ENCODE results near the gene HSPA13.
A peak's percentile ranks its signal among the peaks of the same experiment; 100 is the strongest.

HSPA13 gene, protein sequence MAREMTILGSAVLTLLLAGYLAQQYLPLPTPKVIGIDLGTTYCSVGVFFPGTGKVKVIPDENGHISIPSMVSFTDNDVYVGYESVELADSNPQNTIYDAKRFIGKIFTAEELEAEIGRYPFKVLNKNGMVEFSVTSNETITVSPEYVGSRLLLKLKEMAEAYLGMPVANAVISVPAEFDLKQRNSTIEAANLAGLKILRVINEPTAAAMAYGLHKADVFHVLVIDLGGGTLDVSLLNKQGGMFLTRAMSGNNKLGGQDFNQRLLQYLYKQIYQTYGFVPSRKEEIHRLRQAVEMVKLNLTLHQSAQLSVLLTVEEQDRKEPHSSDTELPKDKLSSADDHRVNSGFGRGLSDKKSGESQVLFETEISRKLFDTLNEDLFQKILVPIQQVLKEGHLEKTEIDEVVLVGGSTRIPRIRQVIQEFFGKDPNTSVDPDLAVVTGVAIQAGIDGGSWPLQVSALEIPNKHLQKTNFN

DNA sequence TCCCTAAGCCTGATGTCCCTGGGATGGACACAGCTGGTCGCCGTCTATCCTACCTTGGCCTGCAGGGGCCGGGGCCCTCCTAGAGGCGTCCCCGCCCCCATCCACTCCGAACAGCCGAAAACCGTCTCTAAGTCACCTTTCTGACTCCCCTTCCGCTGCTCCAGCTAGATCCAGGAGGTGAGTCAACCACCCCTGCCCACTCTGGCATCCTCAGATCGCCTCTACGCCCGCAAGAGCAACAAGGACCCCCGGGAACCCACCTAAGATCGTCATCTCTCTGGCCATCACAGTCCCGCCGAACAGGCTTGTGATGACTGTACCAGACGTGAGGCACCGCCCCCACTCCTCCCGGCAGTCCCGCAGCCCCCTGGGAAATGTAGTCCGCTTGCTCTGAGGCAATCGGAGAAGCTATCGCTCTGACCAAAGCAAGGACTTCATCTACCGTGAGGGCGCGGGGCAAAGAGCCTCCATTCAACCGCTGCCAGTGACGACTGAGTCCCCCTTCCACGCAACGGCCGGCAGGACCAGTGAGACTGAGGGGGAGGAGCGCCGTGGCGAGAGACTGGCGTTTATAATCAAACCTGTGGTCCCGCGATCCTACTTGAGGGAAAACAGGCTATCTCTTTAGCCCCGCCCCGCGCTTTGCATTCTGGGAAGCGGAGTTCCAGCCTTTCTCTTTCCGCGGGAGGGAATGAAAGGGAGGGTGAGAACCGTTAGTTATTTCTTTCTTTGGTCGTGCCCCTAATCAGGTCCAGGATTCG lies at the start of gene HSPA13:
HSPA13 (minus strand) TSS at position 312 of the 761 bp plus-strand sequence; CDS start at position 285, 27 bp downstream.
- Histone ChIP-seq H3K9me3 (ENCODE audit: control insufficient read depth, insufficient read depth, low read depth, low read length) (no peaks in the 10 kb centered on the region), H3K4me3 (ENCODE audit: low read depth, low read length) (peak within 1 kb of the TSS; percentile 85), H3K4me1 (ENCODE audit: control insufficient read depth, insufficient read depth, low read length) (peaks cover 15% of the 10 kb centered on the region; the same call in 1 of the 2 replicates), H3K27ac (ENCODE audit: extremely low read depth, low read depth, low read length) (peak within 1 kb of the TSS; percentile 47), H3K36me3 (ENCODE audit: control insufficient read depth in 2 of 2, insufficient read depth in 1 of 2, low read length in 2 of 2) (peaks cover 20 to 28% of the 10 kb centered on the region in 2 experiments)
- ChIA-PET CTCF (interaction anchor here (0.6 to 1.6 kb wide), 5 partner anchors 8 to 120 kb away, joined by 3 to 4 read pairs (median 3); no protein-coding TSS in a partner anchor), POLR2A (interaction anchor here (0.6 to 1.2 kb wide), 7 partner anchors 8 to 1449 kb away, joined by 3 to 4 read pairs (median 3); no protein-coding TSS in a partner anchor)
- peak; percentile 69 for TF ChIP-seq ZNF366 (tag by site-specific recombination; conservative IDR thresholded peaks at IDR 0.05)
- TF ChIP-seq ZNF324 (tag by site-specific recombination; IDR thresholded peaks at IDR 0.05): 0 out of 2 replicates have a peak, but pooled peaks have one; percentile 46
- TF ChIP-seq SP3 (tag by site-specific recombination; IDR thresholded peaks at IDR 0.05): peak; percentile 94
- TF ChIP-seq ZNF394 (tag by site-specific recombination; IDR thresholded peaks at IDR 0.05; ENCODE audit: borderline replicate concordance): no peak
- no peak for TF ChIP-seq ZNF624 (tag by site-specific recombination; IDR thresholded peaks at IDR 0.05)
- TF ChIP-seq, protein P1, sequence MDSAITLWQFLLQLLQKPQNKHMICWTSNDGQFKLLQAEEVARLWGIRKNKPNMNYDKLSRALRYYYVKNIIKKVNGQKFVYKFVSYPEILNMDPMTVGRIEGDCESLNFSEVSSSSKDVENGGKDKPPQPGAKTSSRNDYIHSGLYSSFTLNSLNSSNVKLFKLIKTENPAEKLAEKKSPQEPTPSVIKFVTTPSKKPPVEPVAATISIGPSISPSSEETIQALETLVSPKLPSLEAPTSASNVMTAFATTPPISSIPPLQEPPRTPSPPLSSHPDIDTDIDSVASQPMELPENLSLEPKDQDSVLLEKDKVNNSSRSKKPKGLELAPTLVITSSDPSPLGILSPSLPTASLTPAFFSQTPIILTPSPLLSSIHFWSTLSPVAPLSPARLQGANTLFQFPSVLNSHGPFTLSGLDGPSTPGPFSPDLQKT (IDR thresholded peaks at IDR 0.05; ENCODE audit: borderline replicate concordance, low read depth, low read length): no peak
- peak; percentile 71 for TF ChIP-seq ZNF335 (tag by site-specific recombination; conservative IDR thresholded peaks at IDR 0.05)
- TF ChIP-seq, protein P2, sequence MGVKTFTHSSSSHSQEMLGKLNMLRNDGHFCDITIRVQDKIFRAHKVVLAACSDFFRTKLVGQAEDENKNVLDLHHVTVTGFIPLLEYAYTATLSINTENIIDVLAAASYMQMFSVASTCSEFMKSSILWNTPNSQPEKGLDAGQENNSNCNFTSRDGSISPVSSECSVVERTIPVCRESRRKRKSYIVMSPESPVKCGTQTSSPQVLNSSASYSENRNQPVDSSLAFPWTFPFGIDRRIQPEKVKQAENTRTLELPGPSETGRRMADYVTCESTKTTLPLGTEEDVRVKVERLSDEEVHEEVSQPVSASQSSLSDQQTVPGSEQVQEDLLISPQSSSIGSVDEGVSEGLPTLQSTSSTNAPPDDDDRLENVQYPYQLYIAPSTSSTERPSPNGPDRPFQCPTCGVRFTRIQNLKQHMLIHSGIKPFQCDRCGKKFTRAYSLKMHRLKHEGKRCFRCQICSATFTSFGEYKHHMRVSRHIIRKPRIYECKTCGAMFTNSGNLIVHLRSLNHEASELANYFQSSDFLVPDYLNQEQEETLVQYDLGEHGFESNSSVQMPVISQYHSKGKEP (tag by site-specific recombination; IDR thresholded peaks at IDR 0.05): no peak
- TF ChIP-seq, protein P3, sequence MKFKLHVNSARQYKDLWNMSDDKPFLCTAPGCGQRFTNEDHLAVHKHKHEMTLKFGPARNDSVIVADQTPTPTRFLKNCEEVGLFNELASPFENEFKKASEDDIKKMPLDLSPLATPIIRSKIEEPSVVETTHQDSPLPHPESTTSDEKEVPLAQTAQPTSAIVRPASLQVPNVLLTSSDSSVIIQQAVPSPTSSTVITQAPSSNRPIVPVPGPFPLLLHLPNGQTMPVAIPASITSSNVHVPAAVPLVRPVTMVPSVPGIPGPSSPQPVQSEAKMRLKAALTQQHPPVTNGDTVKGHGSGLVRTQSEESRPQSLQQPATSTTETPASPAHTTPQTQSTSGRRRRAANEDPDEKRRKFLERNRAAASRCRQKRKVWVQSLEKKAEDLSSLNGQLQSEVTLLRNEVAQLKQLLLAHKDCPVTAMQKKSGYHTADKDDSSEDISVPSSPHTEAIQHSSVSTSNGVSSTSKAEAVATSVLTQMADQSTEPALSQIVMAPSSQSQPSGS (tag by site-specific recombination; IDR thresholded peaks at IDR 0.05; ENCODE audit: low read depth): 0 out of 2 replicates have a peak, but pooled peaks have one; percentile 9
- no peak for TF ChIP-seq ZNF248 (tag by site-specific recombination; IDR thresholded peaks at IDR 0.05)
- TF ChIP-seq TCF7L2 (IDR thresholded peaks at IDR 0.05; ENCODE audit: borderline replicate concordance, low read depth, low read length): no peak
- TF ChIP-seq, protein P4, sequence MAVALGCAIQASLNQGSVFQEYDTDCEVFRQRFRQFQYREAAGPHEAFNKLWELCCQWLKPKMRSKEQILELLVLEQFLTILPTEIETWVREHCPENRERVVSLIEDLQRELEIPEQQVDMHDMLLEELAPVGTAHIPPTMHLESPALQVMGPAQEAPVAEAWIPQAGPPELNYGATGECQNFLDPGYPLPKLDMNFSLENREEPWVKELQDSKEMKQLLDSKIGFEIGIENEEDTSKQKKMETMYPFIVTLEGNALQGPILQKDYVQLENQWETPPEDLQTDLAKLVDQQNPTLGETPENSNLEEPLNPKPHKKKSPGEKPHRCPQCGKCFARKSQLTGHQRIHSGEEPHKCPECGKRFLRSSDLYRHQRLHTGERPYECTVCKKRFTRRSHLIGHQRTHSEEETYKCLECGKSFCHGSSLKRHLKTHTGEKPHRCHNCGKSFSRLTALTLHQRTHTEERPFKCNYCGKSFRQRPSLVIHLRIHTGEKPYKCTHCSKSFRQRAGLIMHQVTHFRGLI (tag by site-specific recombination; IDR thresholded peaks at IDR 0.05): no peak
- 0 out of 2 replicates have a peak, but pooled peaks have one; percentile 10 for TF ChIP-seq SCRT1 (tag by site-specific recombination; IDR thresholded peaks at IDR 0.05; ENCODE audit: borderline replicate concordance)
- TF ChIP-seq, protein P5, sequence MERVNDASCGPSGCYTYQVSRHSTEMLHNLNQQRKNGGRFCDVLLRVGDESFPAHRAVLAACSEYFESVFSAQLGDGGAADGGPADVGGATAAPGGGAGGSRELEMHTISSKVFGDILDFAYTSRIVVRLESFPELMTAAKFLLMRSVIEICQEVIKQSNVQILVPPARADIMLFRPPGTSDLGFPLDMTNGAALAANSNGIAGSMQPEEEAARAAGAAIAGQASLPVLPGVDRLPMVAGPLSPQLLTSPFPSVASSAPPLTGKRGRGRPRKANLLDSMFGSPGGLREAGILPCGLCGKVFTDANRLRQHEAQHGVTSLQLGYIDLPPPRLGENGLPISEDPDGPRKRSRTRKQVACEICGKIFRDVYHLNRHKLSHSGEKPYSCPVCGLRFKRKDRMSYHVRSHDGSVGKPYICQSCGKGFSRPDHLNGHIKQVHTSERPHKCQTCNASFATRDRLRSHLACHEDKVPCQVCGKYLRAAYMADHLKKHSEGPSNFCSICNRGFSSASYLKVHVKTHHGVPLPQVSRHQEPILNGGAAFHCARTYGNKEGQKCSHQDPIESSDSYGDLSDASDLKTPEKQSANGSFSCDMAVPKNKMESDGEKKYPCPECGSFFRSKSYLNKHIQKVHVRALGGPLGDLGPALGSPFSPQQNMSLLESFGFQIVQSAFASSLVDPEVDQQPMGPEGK (tag by site-specific recombination; IDR thresholded peaks at IDR 0.05): peak; percentile 75
- TF ChIP-seq, protein P6, sequence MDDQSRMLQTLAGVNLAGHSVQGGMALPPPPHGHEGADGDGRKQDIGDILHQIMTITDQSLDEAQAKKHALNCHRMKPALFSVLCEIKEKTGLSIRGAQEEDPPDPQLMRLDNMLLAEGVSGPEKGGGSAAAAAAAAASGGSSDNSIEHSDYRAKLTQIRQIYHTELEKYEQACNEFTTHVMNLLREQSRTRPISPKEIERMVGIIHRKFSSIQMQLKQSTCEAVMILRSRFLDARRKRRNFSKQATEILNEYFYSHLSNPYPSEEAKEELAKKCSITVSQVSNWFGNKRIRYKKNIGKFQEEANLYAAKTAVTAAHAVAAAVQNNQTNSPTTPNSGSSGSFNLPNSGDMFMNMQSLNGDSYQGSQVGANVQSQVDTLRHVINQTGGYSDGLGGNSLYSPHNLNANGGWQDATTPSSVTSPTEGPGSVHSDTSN (CRISPR knock-in tag; IDR thresholded peaks at IDR 0.05): 0 out of 2 replicates have a peak, but pooled peaks have one; percentile 44
- 0 out of 2 replicates have a peak, but pooled peaks have one; percentile 31 for TF ChIP-seq ZNF660 (tag by site-specific recombination; IDR thresholded peaks at IDR 0.05)
- TF ChIP-seq ZNF350 (tag by site-specific recombination; IDR thresholded peaks at IDR 0.05): no peak
- TF ChIP-seq, protein P7, sequence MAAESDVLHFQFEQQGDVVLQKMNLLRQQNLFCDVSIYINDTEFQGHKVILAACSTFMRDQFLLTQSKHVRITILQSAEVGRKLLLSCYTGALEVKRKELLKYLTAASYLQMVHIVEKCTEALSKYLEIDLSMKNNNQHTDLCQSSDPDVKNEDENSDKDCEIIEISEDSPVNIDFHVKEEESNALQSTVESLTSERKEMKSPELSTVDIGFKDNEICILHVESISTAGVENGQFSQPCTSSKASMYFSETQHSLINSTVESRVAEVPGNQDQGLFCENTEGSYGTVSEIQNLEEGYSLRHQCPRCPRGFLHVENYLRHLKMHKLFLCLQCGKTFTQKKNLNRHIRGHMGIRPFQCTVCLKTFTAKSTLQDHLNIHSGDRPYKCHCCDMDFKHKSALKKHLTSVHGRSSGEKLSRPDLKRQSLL (tag by site-specific recombination; IDR thresholded peaks at IDR 0.05): no peak
- TF ChIP-seq, protein P8, sequence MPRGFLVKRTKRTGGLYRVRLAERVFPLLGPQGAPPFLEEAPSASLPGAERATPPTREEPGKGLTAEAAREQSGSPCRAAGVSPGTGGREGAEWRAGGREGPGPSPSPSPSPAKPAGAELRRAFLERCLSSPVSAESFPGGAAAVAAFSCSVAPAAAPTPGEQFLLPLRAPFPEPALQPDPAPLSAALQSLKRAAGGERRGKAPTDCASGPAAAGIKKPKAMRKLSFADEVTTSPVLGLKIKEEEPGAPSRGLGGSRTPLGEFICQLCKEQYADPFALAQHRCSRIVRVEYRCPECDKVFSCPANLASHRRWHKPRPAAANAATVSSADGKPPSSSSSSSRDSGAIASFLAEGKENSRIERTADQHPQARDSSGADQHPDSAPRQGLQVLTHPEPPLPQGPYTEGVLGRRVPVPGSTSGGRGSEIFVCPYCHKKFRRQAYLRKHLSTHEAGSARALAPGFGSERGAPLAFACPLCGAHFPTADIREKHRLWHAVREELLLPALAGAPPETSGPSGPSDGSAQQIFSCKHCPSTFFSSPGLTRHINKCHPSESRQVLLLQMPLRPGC (tag by site-specific recombination; IDR thresholded peaks at IDR 0.05): no peak
- no peak for TF ChIP-seq KLF8 (tag by site-specific recombination; IDR thresholded peaks at IDR 0.05)
- TF ChIP-seq OSR2 (tag by site-specific recombination; IDR thresholded peaks at IDR 0.05): no peak
- TF ChIP-seq HOXD13 (CRISPR knock-in tag; IDR thresholded peaks at IDR 0.05; ENCODE audit: borderline replicate concordance): 0 out of 2 replicates have a peak, but pooled peaks have one; percentile 33

Measured in HEK293 (cell line).